ENCODE measurements around the gene PET117.
"Not testable (repeated sequence)": the region's sequence is repeated elsewhere in the genome, so short reads cannot be mapped to it uniquely, and the experiment has no call there.

The PET117 gene

GRCh38 chr20:18137412-18138265 lies at the start of gene PET117, which contains the start of gene KAT14:
TSS of gene PET117 (plus strand) at chr20:18137863. CDS start at chr20:18137956, 93 bp downstream.
TSS of gene KAT14 (plus strand) at chr20:18137863. CDS start at chr20:18142661, 4,798 bp downstream.
- DNase-seq = peak; percentile 55

- not testable (repeated sequence) for DNase-seq
These were observed 49.4 kb upstream of the PET117 start for GRCh38 chr20:18088298-18088697.

GRCh38 chr20:18088841-18089240 lies 48.8 kb upstream of the PET117 start:
- DNase-seq = not testable (repeated sequence)

GRCh38 chr20:18090044-18090443 lies 47.6 kb upstream of the PET117 start:
- no peak for DNase-seq

- no peak for DNase-seq
These were observed 47.2 kb upstream of the PET117 start for GRCh38 chr20:18090477-18090876.

- no peak for DNase-seq
These were observed 46.0 kb upstream of the PET117 start for GRCh38 chr20:18091623-18092022.

GRCh38 chr20:18092890-18093289 lies 44.8 kb upstream of the PET117 start:
- no peak for DNase-seq

GRCh38 chr20:18093388-18093787 lies 44.3 kb upstream of the PET117 start:
- no peak for DNase-seq

GRCh38 chr20:18094191-18094590 lies 43.5 kb upstream of the PET117 start:
- DNase-seq = no peak

- not testable (repeated sequence) for DNase-seq
These were observed 37.1 kb upstream of the PET117 start for GRCh38 chr20:18100569-18100968.

GRCh38 chr20:18101125-18101810 lies 36.4 kb upstream of the PET117 start:
- no peak for DNase-seq

- DNase-seq = peak; percentile 11
These were observed 34.2 kb upstream of the PET117 start for GRCh38 chr20:18103497-18103896.

GRCh38 chr20:18108326-18108725 lies 29.3 kb upstream of the PET117 start:
- no peak for DNase-seq

GRCh38 chr20:18128574-18128973 lies 9.1 kb upstream of the PET117 start:
- DNase-seq = not testable (repeated sequence)

- DNase-seq = no peak
These were observed 5.0 kb upstream of the PET117 start for GRCh38 chr20:18132663-18133062.

GRCh38 chr20:18133962-18134361 lies 3.7 kb upstream of the PET117 start:
- DNase-seq = no peak

GRCh38 chr20:18138266-18138582 lies 561 bp downstream of the PET117 start:
- DNase-seq = no peak

GRCh38 chr20:18138639-18139583 lies 1.2 kb downstream of the PET117 start:
- no peak for DNase-seq

- DNase-seq = no peak
These were observed 2.2 kb downstream of the PET117 start for GRCh38 chr20:18139832-18140231.

GRCh38 chr20:18144541-18145099 lies 7.0 kb downstream of the PET117 start:
- DNase-seq = no peak

GRCh38 chr20:18154342-18154741 lies 16.7 kb downstream of the PET117 start:
- no peak for DNase-seq

GRCh38 chr20:18156045-18156444 lies 18.4 kb downstream of the PET117 start:
- DNase-seq = no peak

GRCh38 chr20:18164356-18164755 lies 26.7 kb downstream of the PET117 start:
- DNase-seq = no peak

Measured in NCI-H2081 treated with DMSO at 0.1 percent for 48 hours (cell line).